Activated naive CD8-positive, alpha-beta T cell treated with anti-CD3 and anti-CD28 coated beads, Interleukin-2, amount 10 ng/mL, durations not matched to agents 7 days and 5 days (primary cell): Measurements from ENCODE around the gene CTSV. TPM values are rescaled to one million over a fixed set of nuclear protein-coding genes. Genes with fewer than 3 reads are reported as not detected.
"Not testable (repeated sequence)": the region's sequence is repeated elsewhere in the genome, so short reads cannot be mapped to it uniquely, and the experiment has no call there.

Experiments
- ATAC-seq: fragments of 150-1000 bp; cut with Tn5 transposase; one replicate; pipeline ENCODE4 v1.10.0; 2021; ENCODE audit warnings: low read depth, moderate library complexity
- POLR2A ChIA-PET: fragments of 350-600 bp; sonication (Branson Sonifier 250); formaldehyde crosslinking; loops from one replicate; lab custom pipeline; 2021; ENCODE audit warnings: antibody characterized with exemption; lab: Charles Lee
- DNase-seq: peaks from one replicate; pipeline ENCODE4 v3.0.0; 2021
- H3K27ac Mint-ChIP-seq: one replicate; pipeline ENCODE4 v1.8.0; 2022; ENCODE audit warnings: mild to moderate bottlenecking, mixed read lengths
- H3K27me3 Mint-ChIP-seq: one replicate; pipeline ENCODE4 v1.8.0; 2022; ENCODE audit warnings: mild to moderate bottlenecking, moderate library complexity, mixed read lengths
- H3K36me3 Mint-ChIP-seq: one replicate; pipeline ENCODE4 v1.8.0; 2021; ENCODE audit warnings: mild to moderate bottlenecking, mixed read lengths
- H3K4me1 Mint-ChIP-seq: one replicate; pipeline ENCODE4 v1.8.0; 2021; ENCODE audit warnings: mixed read lengths
- H3K4me3 Mint-ChIP-seq: one replicate; pipeline ENCODE4 v1.8.0; 2022; ENCODE audit warnings: mild to moderate bottlenecking, moderate library complexity, mixed read lengths
- H3K9me3 Mint-ChIP-seq: one replicate; pipeline ENCODE4 v1.8.0; 2021; ENCODE audit warnings: mixed read lengths
- total RNA-seq, 2 experiments: library from RNA; stranded (reverse); gene quantifications; one replicate each; pipeline ENCODE4 v1.2.3, GENCODE V29; 2021

The CTSV gene
- total RNA-seq, 2 experiments from 2014 or later: 0.33 to 0.45 TPM

GRCh38 chr9:97002195-97002594 lies 36.7 kb downstream of the CTSV start:
- H3K9me3 Mint-ChIP-seq, H3K4me3 Mint-ChIP-seq, DNase-seq, ATAC-seq, H3K27ac Mint-ChIP-seq, POLR2A ChIA-PET, H3K27me3 Mint-ChIP-seq: not testable (repeated sequence)
- H3K4me1 Mint-ChIP-seq: peaks cover 12% of the 10 kb centered on the region
- H3K36me3 Mint-ChIP-seq: peaks cover 14% of the 10 kb centered on the region

GRCh38 chr9:97001338-97001737 lies 37.6 kb downstream of the CTSV start:
- H3K4me1 Mint-ChIP-seq: peaks cover 14% of the 10 kb centered on the region
- H3K27me3 Mint-ChIP-seq, ATAC-seq, POLR2A ChIA-PET, H3K4me3 Mint-ChIP-seq, H3K9me3 Mint-ChIP-seq, DNase-seq, H3K27ac Mint-ChIP-seq: not testable (repeated sequence)
- H3K36me3 Mint-ChIP-seq: peaks cover 15% of the 10 kb centered on the region

- H3K9me3 Mint-ChIP-seq, H3K27me3 Mint-ChIP-seq, H3K27ac Mint-ChIP-seq, H3K4me3 Mint-ChIP-seq, DNase-seq, POLR2A ChIA-PET, ATAC-seq: not testable (repeated sequence)
- Mint-ChIP-seq H3K4me1 (peaks cover 14% of the 10 kb centered on the region), H3K36me3 (peaks cover 12% of the 10 kb centered on the region)
These were observed 38.7 kb downstream of the CTSV start for GRCh38 chr9:97000139-97000787.

- ATAC-seq, H3K9me3 Mint-ChIP-seq, H3K4me3 Mint-ChIP-seq, DNase-seq, H3K27ac Mint-ChIP-seq, H3K27me3 Mint-ChIP-seq, POLR2A ChIA-PET: not testable (repeated sequence)
- H3K36me3 Mint-ChIP-seq: peaks cover 12% of the 10 kb centered on the region
- H3K4me1 Mint-ChIP-seq: peaks cover 14% of the 10 kb centered on the region
These were observed 39.2 kb downstream of the CTSV start for GRCh38 chr9:96999733-97000132.

GRCh38 chr9:96997009-96997701 lies 41.8 kb downstream of the CTSV start:
- DNase-seq, H3K27me3 Mint-ChIP-seq, H3K4me3 Mint-ChIP-seq, H3K27ac Mint-ChIP-seq, H3K36me3 Mint-ChIP-seq, H3K9me3 Mint-ChIP-seq, POLR2A ChIA-PET, ATAC-seq: not testable (repeated sequence)
- H3K4me1 Mint-ChIP-seq: peaks cover 11% of the 10 kb centered on the region

- H3K4me3 Mint-ChIP-seq, ATAC-seq, H3K27ac Mint-ChIP-seq, H3K4me1 Mint-ChIP-seq, DNase-seq, H3K27me3 Mint-ChIP-seq, H3K9me3 Mint-ChIP-seq, POLR2A ChIA-PET, H3K36me3 Mint-ChIP-seq: not testable (repeated sequence)
These were observed 44.4 kb downstream of the CTSV start for GRCh38 chr9:96994531-96995016.

GRCh38 chr9:96992303-96992702 lies 46.6 kb downstream of the CTSV start:
- H3K27ac Mint-ChIP-seq, H3K9me3 Mint-ChIP-seq, H3K36me3 Mint-ChIP-seq, H3K4me1 Mint-ChIP-seq, H3K4me3 Mint-ChIP-seq, H3K27me3 Mint-ChIP-seq, POLR2A ChIA-PET, ATAC-seq, DNase-seq: not testable (repeated sequence)

- H3K27me3 Mint-ChIP-seq, POLR2A ChIA-PET, DNase-seq, H3K27ac Mint-ChIP-seq, H3K4me1 Mint-ChIP-seq, H3K4me3 Mint-ChIP-seq, H3K9me3 Mint-ChIP-seq: not testable (repeated sequence)
- peak; percentile 56 for ATAC-seq
- H3K36me3 Mint-ChIP-seq: peaks cover 14% of the 10 kb centered on the region
These were observed 49.1 kb downstream of the CTSV start for GRCh38 chr9:96989747-96990318.

GRCh38 chr9:96984887-96985286 lies 54.1 kb downstream of the CTSV start:
- POLR2A ChIA-PET, H3K4me3 Mint-ChIP-seq: not testable (repeated sequence)

GRCh38 chr9:96984139-96984538 lies 54.8 kb downstream of the CTSV start:
- POLR2A ChIA-PET, ATAC-seq, H3K4me1 Mint-ChIP-seq, H3K27me3 Mint-ChIP-seq, H3K4me3 Mint-ChIP-seq, H3K9me3 Mint-ChIP-seq, H3K27ac Mint-ChIP-seq, DNase-seq: not testable (repeated sequence)
- H3K36me3 Mint-ChIP-seq: peaks cover 20% of the 10 kb centered on the region

More at GRCh38 chr9:96984887-96985286, 54.1 kb downstream of the CTSV start:
- H3K9me3 Mint-ChIP-seq, DNase-seq, H3K27ac Mint-ChIP-seq, ATAC-seq, H3K4me1 Mint-ChIP-seq, H3K27me3 Mint-ChIP-seq: not testable (repeated sequence)
- peaks cover 20% of the 10 kb centered on the region for H3K36me3 Mint-ChIP-seq

GRCh38 chr9:96983496-96984122 lies 55.3 kb downstream of the CTSV start:
- H3K27ac Mint-ChIP-seq, ATAC-seq, H3K4me3 Mint-ChIP-seq, H3K27me3 Mint-ChIP-seq, POLR2A ChIA-PET, H3K9me3 Mint-ChIP-seq, H3K4me1 Mint-ChIP-seq, DNase-seq: not testable (repeated sequence)
- H3K36me3 Mint-ChIP-seq: peaks cover 19% of the 10 kb centered on the region
